Stimulated activated CD8-positive, alpha-beta memory T cell treated with anti-CD3 and anti-CD28 coated beads, Interleukin-4, amount 100 ng/mL, for 4 hours (primary cell): ENCODE results near the gene MUC21.
A peak's percentile ranks its signal among the peaks of the same experiment; 100 is the strongest.

Experiments used
- DNase-seq, 2 donors: peaks; one replicate each; pipeline ENCODE4 v3.0.0-alpha.2; 2020; ENCODE audit warnings: low read depth in 2 of 2, low spot score in 1 of 2

The MUC21 gene

GRCh38 chr6:30983439-30983838, at the start of gene MUC21:
Gene MUC21, plus strand, starts transcription at chr6:30983718. Its CDS starts 241 bp downstream, at chr6:30983959.
- DNase-seq = no peak

- DNase-seq = no peak
These were observed 48.5 kb upstream of the MUC21 start for GRCh38 chr6:30935018-30935417.

GRCh38 chr6:30937265-30937664, 46.3 kb upstream of the MUC21 start:
- no peak for DNase-seq

GRCh38 chr6:30938730-30939129, 44.8 kb upstream of the MUC21 start:
- DNase-seq = no peak

- no peak for DNase-seq
These were observed 44.0 kb upstream of the MUC21 start for GRCh38 chr6:30939473-30939872.

- no peak for DNase-seq
These were observed 43.0 kb upstream of the MUC21 start, which contains the start of gene MUCL3 for GRCh38 chr6:30940361-30940986. Gene MUCL3, plus strand, starts transcription at chr6:30940973. Its CDS starts 27 bp downstream, at chr6:30941000.

GRCh38 chr6:30942338-30943060, 41.0 kb upstream of the MUC21 start:
- DNase-seq = no peak

GRCh38 chr6:30944051-30944450, 39.5 kb upstream of the MUC21 start:
- no peak for DNase-seq

- DNase-seq = no peak
These were observed 38.2 kb upstream of the MUC21 start for GRCh38 chr6:30945281-30945680.

GRCh38 chr6:30947231-30947630, 36.3 kb upstream of the MUC21 start:
- DNase-seq = no peak

GRCh38 chr6:30948811-30949210, 34.7 kb upstream of the MUC21 start:
- DNase-seq = no peak

- no peak for DNase-seq
These were observed 31.5 kb upstream of the MUC21 start for GRCh38 chr6:30951907-30952469.

GRCh38 chr6:30954631-30955366, 28.7 kb upstream of the MUC21 start:
- DNase-seq = no peak

GRCh38 chr6:30955367-30956042, 28.0 kb upstream of the MUC21 start:
- peak; percentile 50 to 55 for DNase-seq

- no peak for DNase-seq
These were observed 25.8 kb upstream of the MUC21 start for GRCh38 chr6:30957716-30958115.

GRCh38 chr6:30960907-30961673, 22.4 kb upstream of the MUC21 start:
- DNase-seq = no peak

- DNase-seq = no peak
These were observed 20.8 kb upstream of the MUC21 start for GRCh38 chr6:30962716-30963115.

- DNase-seq = no peak
These were observed 19.9 kb upstream of the MUC21 start for GRCh38 chr6:30963641-30964040.

- DNase-seq = no peak
These were observed 19.4 kb upstream of the MUC21 start for GRCh38 chr6:30964075-30964474.

GRCh38 chr6:30965140-30965601, 18.3 kb upstream of the MUC21 start:
- no peak for DNase-seq
